ENCODE data around the gene TNFRSF4. TPM values are rescaled to one million over a fixed set of nuclear protein-coding genes. Genes with fewer than 3 reads are reported as not detected.

TNFRSF4 gene
- total and polyA plus RNA-seq, 2 donors from 2014 or later = 3.3 to 5.1 TPM

DNA sequence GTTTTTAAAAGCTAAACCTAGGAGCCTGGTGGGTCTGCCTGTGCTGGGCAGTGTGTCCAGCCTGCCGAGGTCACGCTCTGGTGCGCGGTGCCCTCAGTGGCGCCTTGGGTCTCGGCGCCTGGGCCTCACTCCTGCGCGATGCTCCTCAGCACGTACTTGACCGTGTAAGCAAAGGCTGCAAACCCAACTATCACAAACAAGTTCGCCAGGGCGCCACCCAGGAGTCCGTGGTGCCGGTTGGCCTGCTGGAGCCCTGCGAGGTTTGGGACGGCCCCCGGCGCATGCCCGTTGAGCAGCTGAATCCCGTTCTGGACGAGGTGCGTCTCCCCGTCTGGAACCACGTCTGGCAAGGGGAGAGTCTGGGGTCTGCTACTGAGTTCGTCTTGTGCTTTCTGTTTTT, 41.1 kb upstream of the TNFRSF4 start:
- H3K27me3 ChIP-seq (ENCODE audit: control insufficient read depth, insufficient read depth, low read length) = no peaks in the 10 kb centered on the region
- H3K4me3 ChIP-seq (ENCODE audit: low read length in 3 of 3) = no peak overlapping the region
- H3K36me3 ChIP-seq (ENCODE audit: control insufficient read depth in 2 of 3, insufficient read depth in 3 of 3, low read length in 3 of 3) = peaks cover 3 to 9% (median 9%) of the 10 kb centered on the region in 3 donors
- intact Hi-C loops (cut with DNase I) = no loop called here
- H3K9me3 ChIP-seq (ENCODE audit: control insufficient read depth in 2 of 3, insufficient read depth in 1 of 3, low read length in 3 of 3) = no peaks in the 10 kb centered on the region
- DNase-seq = peak in 1 of 5 donors; percentile 65
- TF ChIP-seq, protein P1, sequence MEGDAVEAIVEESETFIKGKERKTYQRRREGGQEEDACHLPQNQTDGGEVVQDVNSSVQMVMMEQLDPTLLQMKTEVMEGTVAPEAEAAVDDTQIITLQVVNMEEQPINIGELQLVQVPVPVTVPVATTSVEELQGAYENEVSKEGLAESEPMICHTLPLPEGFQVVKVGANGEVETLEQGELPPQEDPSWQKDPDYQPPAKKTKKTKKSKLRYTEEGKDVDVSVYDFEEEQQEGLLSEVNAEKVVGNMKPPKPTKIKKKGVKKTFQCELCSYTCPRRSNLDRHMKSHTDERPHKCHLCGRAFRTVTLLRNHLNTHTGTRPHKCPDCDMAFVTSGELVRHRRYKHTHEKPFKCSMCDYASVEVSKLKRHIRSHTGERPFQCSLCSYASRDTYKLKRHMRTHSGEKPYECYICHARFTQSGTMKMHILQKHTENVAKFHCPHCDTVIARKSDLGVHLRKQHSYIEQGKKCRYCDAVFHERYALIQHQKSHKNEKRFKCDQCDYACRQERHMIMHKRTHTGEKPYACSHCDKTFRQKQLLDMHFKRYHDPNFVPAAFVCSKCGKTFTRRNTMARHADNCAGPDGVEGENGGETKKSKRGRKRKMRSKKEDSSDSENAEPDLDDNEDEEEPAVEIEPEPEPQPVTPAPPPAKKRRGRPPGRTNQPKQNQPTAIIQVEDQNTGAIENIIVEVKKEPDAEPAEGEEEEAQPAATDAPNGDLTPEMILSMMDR (IDR thresholded peaks at IDR 0.05; ENCODE audit: borderline replicate concordance, extremely low read depth, insufficient read depth) = no peak
- H3K4me1 ChIP-seq (ENCODE audit: control insufficient read depth in 2 of 3, insufficient read depth in 2 of 3, low read depth in 1 of 3, low read length in 3 of 3) = peaks cover 0 to 4% (median 0%) of the 10 kb centered on the region in 3 donors
- H3K27ac ChIP-seq (ENCODE audit: low read depth in 2 of 2, low read length in 2 of 2) = no peak overlapping the region
- no peak overlapping the region for H3K9ac ChIP-seq (ENCODE audit: low read length in 3 of 3)
- no peak for FAIRE-seq

DNA sequence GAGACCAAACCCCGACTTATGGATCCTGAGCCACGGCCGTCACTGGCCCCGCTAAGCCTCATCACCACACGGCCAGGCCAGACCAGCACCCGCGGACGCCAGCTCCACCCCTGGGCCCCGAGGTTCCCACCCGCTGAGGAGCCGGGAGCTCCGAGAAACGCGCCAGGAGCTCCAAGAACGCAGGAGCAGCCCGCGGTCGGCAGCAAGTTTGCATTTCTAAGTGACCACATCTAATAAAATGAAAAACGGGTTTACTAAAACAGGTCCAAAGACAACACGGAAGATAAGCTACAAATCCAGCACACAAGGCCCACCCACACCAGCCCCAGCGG, 40.7 kb upstream of the TNFRSF4 start:
- H3K36me3 ChIP-seq (ENCODE audit: control insufficient read depth in 2 of 3, insufficient read depth in 3 of 3, low read length in 3 of 3) = peaks cover 3 to 9% (median 6%) of the 10 kb centered on the region in 3 donors
- no peaks in the 10 kb centered on the region for H3K9me3 ChIP-seq (ENCODE audit: control insufficient read depth in 2 of 3, insufficient read depth in 1 of 3, low read length in 3 of 3)
- H3K4me3 ChIP-seq (ENCODE audit: low read length in 3 of 3) = no peak overlapping the region
- TF ChIP-seq, protein P1 (IDR thresholded peaks at IDR 0.05; ENCODE audit: borderline replicate concordance, extremely low read depth, insufficient read depth) = no peak
- no peak overlapping the region for H3K9ac ChIP-seq (ENCODE audit: low read length in 3 of 3)
- peak in 1 of 5 donors; percentile 61 for DNase-seq
- no peaks in the 10 kb centered on the region for H3K27me3 ChIP-seq (ENCODE audit: control insufficient read depth, insufficient read depth, low read length)
- peaks cover 0 to 4% (median 0%) of the 10 kb centered on the region in 3 donors for H3K4me1 ChIP-seq (ENCODE audit: control insufficient read depth in 2 of 3, insufficient read depth in 2 of 3, low read depth in 1 of 3, low read length in 3 of 3)
- FAIRE-seq = no peak
- intact Hi-C loops (cut with DNase I) = no loop called here
- no peak overlapping the region for H3K27ac ChIP-seq (ENCODE audit: low read depth in 2 of 2, low read length in 2 of 2)

DNA sequence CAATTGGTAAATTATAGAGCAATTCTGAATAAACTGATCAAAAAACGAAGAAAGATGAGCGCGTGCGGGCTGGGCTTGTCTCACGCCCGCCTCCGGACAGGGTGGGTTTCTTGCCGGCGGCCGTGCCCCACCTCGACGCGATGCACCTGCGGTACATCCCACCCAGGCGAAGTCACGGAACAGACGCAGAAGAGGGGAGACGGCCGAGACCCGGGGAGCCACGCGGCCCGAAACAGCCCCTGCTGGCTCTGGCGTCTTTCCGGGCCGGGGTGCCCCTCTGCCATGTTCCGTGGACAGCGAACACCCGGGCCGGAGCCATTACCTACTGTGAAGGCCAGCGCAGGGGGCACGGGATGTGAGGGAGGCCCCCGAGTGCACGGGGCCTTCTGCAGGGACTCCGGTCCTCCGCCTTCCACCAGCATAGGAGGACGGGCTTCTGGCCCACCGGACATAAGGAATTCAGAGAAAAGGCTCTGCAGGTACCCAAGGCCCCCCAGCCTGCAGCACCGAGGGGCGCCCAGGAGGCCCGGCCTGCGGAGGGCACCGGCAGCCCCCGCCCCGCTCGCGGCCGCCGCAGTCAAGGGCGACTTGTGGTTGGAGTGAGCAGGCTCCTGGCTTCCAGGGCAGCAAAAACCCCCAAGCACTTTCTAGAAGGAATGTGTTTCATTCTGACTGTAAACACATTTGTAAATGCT, 40.2 kb upstream of the TNFRSF4 start:
- Histone ChIP-seq H3K9ac (ENCODE audit: low read length in 3 of 3) (no peak overlapping the region), H3K4me3 (ENCODE audit: low read length in 3 of 3) (no peak overlapping the region), H3K9me3 (ENCODE audit: control insufficient read depth in 2 of 3, insufficient read depth in 1 of 3, low read length in 3 of 3) (no peaks in the 10 kb centered on the region), H3K27ac (ENCODE audit: low read depth in 2 of 2, low read length in 2 of 2) (no peak overlapping the region), H3K4me1 (ENCODE audit: control insufficient read depth in 2 of 3, insufficient read depth in 2 of 3, low read depth in 1 of 3, low read length in 3 of 3) (peaks cover 0 to 4% (median 0%) of the 10 kb centered on the region in 3 donors), H3K36me3 (ENCODE audit: control insufficient read depth in 2 of 3, insufficient read depth in 3 of 3, low read length in 3 of 3) (peaks cover 2 to 8% (median 4%) of the 10 kb centered on the region in 3 donors), H3K27me3 (ENCODE audit: control insufficient read depth, insufficient read depth, low read length) (no peaks in the 10 kb centered on the region)
- DNase-seq = peak in 1 of 5 donors; percentile 79
- FAIRE-seq = no peak
- TF ChIP-seq, protein P1 (IDR thresholded peaks at IDR 0.05; ENCODE audit: borderline replicate concordance, extremely low read depth, insufficient read depth) = no peak
- intact Hi-C loops (cut with DNase I) = no loop called here
